ENCODE measurements around the gene HSPG2.

The HSPG2 gene

GRCh38 chr1:21955501-21956281 lies 18.6 kb upstream of the HSPG2 start:
- TF ChIP-seq CTCF (IDR thresholded peaks at IDR 0.05; ENCODE audit: borderline replicate concordance, control extremely low read depth, extremely low read depth, insufficient read depth, missing control alignments): no peak
- in situ Hi-C loops (cut with MboI; ENCODE audit: low sequenced_read_pairs, unreplicated experiment): loop anchor here (25.0 kb wide), 1 partner anchor 718 kb away; no protein-coding TSS in a partner anchor
- no peak for DNase-seq (ENCODE audit: low spot score)

DNA sequence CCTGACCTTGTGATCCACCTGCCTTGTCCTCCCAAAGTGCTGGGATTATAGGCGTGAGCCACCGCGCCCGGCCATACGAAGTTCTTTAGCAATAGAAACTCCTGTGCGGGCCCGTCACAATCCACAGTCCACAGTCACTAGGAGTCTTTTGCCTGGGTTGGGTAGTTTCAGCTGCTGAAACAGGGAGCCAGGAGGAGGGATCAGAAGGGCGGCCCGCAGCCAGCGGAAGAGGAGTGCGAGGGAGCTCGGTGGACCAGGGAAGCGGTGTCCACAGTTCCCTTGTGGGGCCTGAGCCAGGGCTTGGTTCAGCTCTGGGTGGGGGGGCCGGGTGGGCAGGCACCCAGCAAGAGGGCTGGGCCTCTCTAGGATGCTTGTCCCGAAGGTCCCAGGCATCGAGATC lies 17.9 kb upstream of the HSPG2 start:
- no peak for TF ChIP-seq CTCF (IDR thresholded peaks at IDR 0.05; ENCODE audit: borderline replicate concordance, control extremely low read depth, extremely low read depth, insufficient read depth, missing control alignments)
- in situ Hi-C loops (cut with MboI; ENCODE audit: low sequenced_read_pairs, unreplicated experiment): loop anchor here (25.0 kb wide), 1 partner anchor 718 kb away; no protein-coding TSS in a partner anchor
- DNase-seq (ENCODE audit: low spot score): no peak

DNA sequence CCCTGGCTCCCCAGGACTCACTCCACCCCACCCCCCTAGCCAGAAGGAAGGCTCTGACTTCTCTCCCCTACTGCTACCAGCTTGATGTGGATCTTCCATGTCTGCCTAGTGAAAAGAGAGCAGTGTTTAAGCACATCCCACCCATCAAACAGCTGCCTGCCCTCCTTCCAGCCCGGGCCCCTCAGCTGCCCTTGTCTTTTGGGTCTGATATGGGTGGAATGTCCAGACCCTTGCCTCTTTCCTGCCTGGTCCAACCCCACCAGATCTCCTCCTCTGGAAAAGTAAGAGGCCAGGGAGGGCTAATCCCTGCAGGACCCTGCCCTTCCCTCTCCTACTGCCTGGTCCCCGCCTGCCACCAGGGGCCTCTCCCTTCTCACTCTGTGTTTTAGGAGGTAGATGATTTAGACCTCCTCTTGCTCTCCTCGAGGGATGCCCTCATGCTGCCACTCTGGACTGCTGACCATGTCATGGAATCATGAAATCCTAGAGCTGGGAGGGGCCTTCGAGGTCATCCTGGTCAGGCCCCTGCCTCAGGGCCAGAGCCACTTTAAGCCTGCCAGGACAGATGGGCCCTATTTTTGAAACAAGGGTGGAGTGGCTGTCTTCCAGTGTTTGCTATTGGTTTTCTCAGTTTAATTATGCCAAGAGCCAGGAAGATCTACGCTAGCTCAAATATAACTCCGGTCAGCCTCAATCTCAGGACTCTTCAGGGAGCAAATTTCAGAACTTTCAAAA lies 15.8 kb upstream of the HSPG2 start:
- no peak for DNase-seq (ENCODE audit: low spot score)
- in situ Hi-C loops (cut with MboI; ENCODE audit: low sequenced_read_pairs, unreplicated experiment): loop anchor here (25.0 kb wide), 1 partner anchor 716 kb away; no protein-coding TSS in a partner anchor

DNA sequence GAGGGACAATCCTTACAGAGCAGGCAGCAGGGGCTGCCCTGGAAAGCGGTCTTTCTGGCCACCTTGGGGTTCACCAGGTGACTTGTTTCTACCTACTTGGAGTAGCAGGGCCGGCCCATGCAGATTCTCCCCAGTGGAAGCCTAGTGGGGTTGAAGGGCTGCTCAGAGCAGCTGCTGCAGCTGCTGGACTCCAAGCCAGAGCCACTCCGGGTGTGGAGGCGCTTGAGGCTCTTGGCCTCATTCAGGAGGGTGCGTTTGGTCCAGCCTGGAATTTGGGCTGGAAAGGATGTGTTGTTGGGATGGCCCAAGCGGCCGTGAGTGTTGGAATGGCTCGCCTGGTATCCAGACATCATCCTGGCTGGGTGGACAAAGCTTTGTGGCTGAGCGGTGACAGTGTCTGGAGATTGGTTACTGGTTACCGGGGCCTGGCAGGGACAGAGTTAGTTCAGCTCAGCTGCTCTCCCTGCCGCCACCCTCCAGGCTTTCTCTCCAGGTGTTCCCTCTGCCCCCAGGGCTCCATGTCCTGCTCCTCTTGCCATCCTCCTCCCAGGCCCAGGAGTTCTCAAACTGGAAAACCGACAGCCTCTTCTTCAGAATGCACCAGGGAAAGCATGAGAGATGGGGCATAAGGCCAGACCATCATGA lies 14.2 kb upstream of the HSPG2 start:
- TF ChIP-seq CTCF (IDR thresholded peaks at IDR 0.05; ENCODE audit: borderline replicate concordance, control extremely low read depth, extremely low read depth, insufficient read depth, missing control alignments): no peak
- DNase-seq (ENCODE audit: low spot score): no peak
- in situ Hi-C loops (cut with MboI; ENCODE audit: low sequenced_read_pairs, unreplicated experiment): loop anchor here (25.0 kb wide), 1 partner anchor 714 kb away; no protein-coding TSS in a partner anchor

More for the DNA sequence above, 15.8 kb upstream of the HSPG2 start:
- TF ChIP-seq CTCF (IDR thresholded peaks at IDR 0.05; ENCODE audit: borderline replicate concordance, control extremely low read depth, extremely low read depth, insufficient read depth, missing control alignments): no peak

DNA sequence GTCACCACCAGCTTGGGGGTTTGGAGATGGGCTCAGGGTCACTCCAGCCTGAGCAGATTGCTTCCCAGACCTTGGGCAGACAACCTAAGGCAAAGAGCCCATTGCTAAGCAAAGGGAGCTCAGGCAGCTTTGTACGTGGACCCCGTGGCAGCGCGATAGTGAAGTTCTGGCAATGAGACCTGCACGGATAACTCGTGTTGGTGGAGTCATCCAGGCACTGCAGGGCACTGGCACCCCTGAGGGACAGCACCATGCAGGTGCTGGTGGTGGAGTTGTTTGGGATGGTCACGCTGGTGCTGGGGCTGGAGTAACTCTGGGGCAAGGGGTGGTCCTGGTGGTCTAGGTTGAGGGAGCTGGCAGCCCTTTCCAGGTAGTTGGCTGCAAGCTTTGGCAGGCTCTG lies 13.6 kb upstream of the HSPG2 start:
- TF ChIP-seq CTCF (IDR thresholded peaks at IDR 0.05; ENCODE audit: borderline replicate concordance, control extremely low read depth, extremely low read depth, insufficient read depth, missing control alignments): no peak
- no peak for DNase-seq (ENCODE audit: low spot score)
- in situ Hi-C loops (cut with MboI; ENCODE audit: low sequenced_read_pairs, unreplicated experiment): loop anchor here (25.0 kb wide), 1 partner anchor 713 kb away; no protein-coding TSS in a partner anchor
